CD8-positive, alpha-beta memory T cell (primary cell): ENCODE measurements around the gene CACNA1C. TPM values are rescaled to one million over a fixed set of nuclear protein-coding genes. Genes with fewer than 3 reads are reported as not detected.

Source experiments
- CTCF ChIA-PET: fragments of 350-600 bp; sonication (Branson Sonifier 250); formaldehyde crosslinking; loops from one replicate; lab custom pipeline; 2021; ENCODE audit warnings: antibody characterized with exemption; lab: Charles Lee
- POLR2A ChIA-PET: fragments of 350-600 bp; sonication (Branson Sonifier 250); formaldehyde crosslinking; loops from one replicate; lab custom pipeline; 2021; ENCODE audit warnings: antibody characterized with exemption; lab: Charles Lee
- DNase-seq, 5 donors: peaks; one replicate each; pipeline versions ENCODE4 v3.0.0 to v3.0.0-alpha.2; 2020 to 2022; ENCODE audit warnings: mixed read lengths in 1 of 5
- H3K27ac ChIP-seq: one replicate; pipeline ENCODE4 v1.7.0; 2013; ENCODE audit warnings: low read depth, mild to moderate bottlenecking, low read length, moderate library complexity
- H3K27me3 ChIP-seq: 2 replicates; pipeline ENCODE4 v1.7.0; 2013; ENCODE audit warnings: low read length, mild to moderate bottlenecking; ENCODE audit not compliant: insufficient read depth, poor library complexity, severe bottlenecking
- H3K36me3 ChIP-seq: 2 replicates; pipeline ENCODE4 v1.7.0; 2013; ENCODE audit warnings: mild to moderate bottlenecking, low read length, moderate library complexity; ENCODE audit not compliant: insufficient read depth
- H3K4me1 ChIP-seq: 2 replicates; pipeline ENCODE4 v1.7.0; 2013; ENCODE audit warnings: mild to moderate bottlenecking, low read length, moderate library complexity; ENCODE audit not compliant: insufficient read depth
- H3K4me3 ChIP-seq: 2 replicates; pipeline ENCODE4 v1.7.0; 2013; ENCODE audit warnings: mild to moderate bottlenecking, low read length
- H3K9me3 ChIP-seq: 2 replicates; pipeline ENCODE4 v1.7.0; 2013; ENCODE audit warnings: mild to moderate bottlenecking, low read length
- H3K27ac Mint-ChIP-seq, 8 donors: one replicate each; pipeline ENCODE4 v1.8.0; 2020 to 2021; ENCODE audit warnings: mixed read lengths in 8 of 8, mild to moderate bottlenecking in 6 of 8, inconsistent platforms in 3 of 8, moderate library complexity in 3 of 8
- H3K27me3 Mint-ChIP-seq, 2 donors: one replicate each; pipeline ENCODE4 v1.8.0; 2020 to 2021; ENCODE audit warnings: mixed read lengths in 2 of 2, mild to moderate bottlenecking in 1 of 2, moderate library complexity in 1 of 2
- H3K36me3 Mint-ChIP-seq, 3 donors: one replicate each; pipeline ENCODE4 v1.8.0; 2020 to 2021; ENCODE audit warnings: mixed read lengths in 3 of 3, inconsistent platforms in 1 of 3, mild to moderate bottlenecking in 1 of 3
- H3K4me1 Mint-ChIP-seq, 3 donors: one replicate each; pipeline ENCODE4 v1.8.0; 2020 to 2021; ENCODE audit warnings: mixed read lengths in 3 of 3, inconsistent platforms in 1 of 3, mild to moderate bottlenecking in 1 of 3
- H3K4me3 Mint-ChIP-seq, 7 donors: one replicate each; pipeline ENCODE4 v1.8.0; 2020 to 2021; ENCODE audit warnings: mixed read lengths in 7 of 7, mild to moderate bottlenecking in 6 of 7, moderate library complexity in 4 of 7, inconsistent platforms in 2 of 7
- H3K9me3 Mint-ChIP-seq, 5 donors: one replicate each; pipeline ENCODE4 v1.8.0; 2020 to 2022; ENCODE audit warnings: mixed read lengths in 5 of 5, mild to moderate bottlenecking in 3 of 5, moderate library complexity in 2 of 5, inconsistent platforms in 1 of 5
- polyA plus RNA-seq: library from polyadenylated mRNA; unstranded; fragments of 300-500 nt; fragmentation: Illumina TruSeq; gene quantifications from one replicate; pipeline ENCODE4 v1.2.3, GENCODE V29; 2021
- total RNA-seq, 2 experiments: library from RNA; stranded (reverse); gene quantifications; one replicate each; pipeline ENCODE4 v1.2.3, GENCODE V29; 2021

CACNA1C gene
- total and polyA plus RNA-seq, 3 experiments from 2014 or later: 0.04 to 0.10 (median 0.04) TPM

- ChIA-PET CTCF (no interaction called here), POLR2A (no interaction called here)
These were observed 183.9 kb downstream of the CACNA1C start for GRCh38 chr12:2236506-2237294.

GRCh38 chr12:2238111-2238510, 185.3 kb downstream of the CACNA1C start:
- H3K27ac Mint-ChIP-seq: no peak overlapping the region
- H3K27me3 Mint-ChIP-seq: peaks cover 6 to 41% of the 10 kb centered on the region in 2 donors
- Histone ChIP-seq H3K27me3 (no peaks in the 10 kb centered on the region), H3K9me3 (no peaks in the 10 kb centered on the region), H3K36me3 (no peaks in the 10 kb centered on the region), H3K27ac (no peak overlapping the region), H3K4me3 (no peak overlapping the region), H3K4me1 (no peaks in the 10 kb centered on the region)
- DNase-seq: no peak
- ChIA-PET POLR2A (no interaction called here), CTCF (no interaction called here)
- H3K9me3 Mint-ChIP-seq: no peaks in the 10 kb centered on the region
- H3K4me1 Mint-ChIP-seq: no peaks in the 10 kb centered on the region
- no peaks in the 10 kb centered on the region for H3K36me3 Mint-ChIP-seq
- H3K4me3 Mint-ChIP-seq: no peak overlapping the region

More at GRCh38 chr12:2236506-2237294, 183.9 kb downstream of the CACNA1C start:
- H3K27ac ChIP-seq: no peak overlapping the region
- Mint-ChIP-seq H3K27me3 (peaks cover 3 to 45% of the 10 kb centered on the region in 2 donors), H3K4me3 (no peak overlapping the region), H3K36me3 (no peaks in the 10 kb centered on the region), H3K9me3 (no peaks in the 10 kb centered on the region), H3K4me1 (no peaks in the 10 kb centered on the region), H3K27ac (no peak overlapping the region)
- H3K27me3 ChIP-seq: no peaks in the 10 kb centered on the region
- H3K4me1 ChIP-seq: no peaks in the 10 kb centered on the region
- H3K9me3 ChIP-seq: no peaks in the 10 kb centered on the region
- no peak overlapping the region for H3K4me3 ChIP-seq
- H3K36me3 ChIP-seq: no peaks in the 10 kb centered on the region
- DNase-seq: no peak

GRCh38 chr12:2239381-2239871, 186.6 kb downstream of the CACNA1C start:
- Histone ChIP-seq H3K27me3 (no peaks in the 10 kb centered on the region), H3K9me3 (no peaks in the 10 kb centered on the region), H3K36me3 (no peaks in the 10 kb centered on the region), H3K27ac (no peak overlapping the region), H3K4me3 (no peak overlapping the region), H3K4me1 (no peaks in the 10 kb centered on the region)
- ChIA-PET CTCF (no interaction called here), POLR2A (no interaction called here)
- Mint-ChIP-seq H3K4me3 (no peak overlapping the region), H3K4me1 (no peaks in the 10 kb centered on the region), H3K9me3 (no peaks in the 10 kb centered on the region), H3K36me3 (no peaks in the 10 kb centered on the region), H3K27ac (no peak overlapping the region), H3K27me3 (peaks cover 6 to 34% of the 10 kb centered on the region in 2 donors)
- no peak for DNase-seq

GRCh38 chr12:2240390-2240789, 187.6 kb downstream of the CACNA1C start:
- peaks cover 8 to 29% of the 10 kb centered on the region in 2 donors for H3K27me3 Mint-ChIP-seq
- CTCF ChIA-PET: no interaction called here

GRCh38 chr12:2240984-2241383, 188.2 kb downstream of the CACNA1C start:
- H3K27me3 Mint-ChIP-seq: peaks cover 10 to 23% of the 10 kb centered on the region in 2 donors
- no peaks in the 10 kb centered on the region for H3K36me3 ChIP-seq
- H3K27ac ChIP-seq: no peak overlapping the region
- ChIA-PET CTCF (no interaction called here), POLR2A (no interaction called here)
- no peaks in the 10 kb centered on the region for H3K36me3 Mint-ChIP-seq
- H3K4me3 Mint-ChIP-seq: no peak overlapping the region
- no peaks in the 10 kb centered on the region for H3K9me3 Mint-ChIP-seq
- no peak overlapping the region for H3K27ac Mint-ChIP-seq
- H3K9me3 ChIP-seq: no peaks in the 10 kb centered on the region
- H3K4me3 ChIP-seq: no peak overlapping the region
- H3K4me1 Mint-ChIP-seq: no peaks in the 10 kb centered on the region
- no peaks in the 10 kb centered on the region for H3K27me3 ChIP-seq
- no peak for DNase-seq
- H3K4me1 ChIP-seq: no peaks in the 10 kb centered on the region

More at GRCh38 chr12:2240390-2240789, 187.6 kb downstream of the CACNA1C start:
- Histone ChIP-seq H3K36me3 (no peaks in the 10 kb centered on the region), H3K27me3 (no peaks in the 10 kb centered on the region), H3K27ac (no peak overlapping the region), H3K9me3 (no peaks in the 10 kb centered on the region), H3K4me3 (no peak overlapping the region), H3K4me1 (no peaks in the 10 kb centered on the region)
- POLR2A ChIA-PET: no interaction called here
- Mint-ChIP-seq H3K9me3 (no peaks in the 10 kb centered on the region), H3K4me1 (no peaks in the 10 kb centered on the region), H3K36me3 (no peaks in the 10 kb centered on the region), H3K4me3 (no peak overlapping the region), H3K27ac (no peak overlapping the region)
- no peak for DNase-seq

GRCh38 chr12:2242216-2242615, 189.4 kb downstream of the CACNA1C start:
- no peak overlapping the region for H3K4me3 ChIP-seq
- Mint-ChIP-seq H3K27ac (no peak overlapping the region), H3K9me3 (no peaks in the 10 kb centered on the region), H3K4me3 (no peak overlapping the region), H3K27me3 (peaks cover 10 to 20% of the 10 kb centered on the region in 2 donors), H3K36me3 (no peaks in the 10 kb centered on the region), H3K4me1 (no peaks in the 10 kb centered on the region)
- no peaks in the 10 kb centered on the region for H3K4me1 ChIP-seq
- POLR2A ChIA-PET: no interaction called here
- H3K36me3 ChIP-seq: no peaks in the 10 kb centered on the region
- CTCF ChIA-PET: no interaction called here
- no peaks in the 10 kb centered on the region for H3K27me3 ChIP-seq
- no peaks in the 10 kb centered on the region for H3K9me3 ChIP-seq
- no peak overlapping the region for H3K27ac ChIP-seq
- DNase-seq: no peak

- Histone ChIP-seq H3K4me1 (no peaks in the 10 kb centered on the region), H3K9me3 (no peaks in the 10 kb centered on the region), H3K27me3 (no peaks in the 10 kb centered on the region), H3K27ac (no peak overlapping the region), H3K4me3 (no peak overlapping the region), H3K36me3 (no peaks in the 10 kb centered on the region)
- CTCF ChIA-PET: no interaction called here
- DNase-seq: no peak
- Mint-ChIP-seq H3K4me1 (no peaks in the 10 kb centered on the region), H3K36me3 (no peaks in the 10 kb centered on the region), H3K9me3 (no peaks in the 10 kb centered on the region), H3K27me3 (peaks cover 13 to 20% of the 10 kb centered on the region in 2 donors), H3K4me3 (no peak overlapping the region), H3K27ac (no peak overlapping the region)
- POLR2A ChIA-PET: no interaction called here
These were observed 190.0 kb downstream of the CACNA1C start for GRCh38 chr12:2242816-2243215.

- Mint-ChIP-seq H3K27me3 (peaks cover 13 to 20% of the 10 kb centered on the region in 2 donors), H3K36me3 (no peaks in the 10 kb centered on the region), H3K9me3 (no peaks in the 10 kb centered on the region), H3K4me3 (no peak overlapping the region), H3K4me1 (no peaks in the 10 kb centered on the region), H3K27ac (no peak overlapping the region)
- ChIA-PET POLR2A (no interaction called here), CTCF (no interaction called here)
- H3K9me3 ChIP-seq: no peaks in the 10 kb centered on the region
- no peak overlapping the region for H3K4me3 ChIP-seq
- no peak overlapping the region for H3K27ac ChIP-seq
- no peaks in the 10 kb centered on the region for H3K27me3 ChIP-seq
- H3K36me3 ChIP-seq: no peaks in the 10 kb centered on the region
- no peak for DNase-seq
- no peaks in the 10 kb centered on the region for H3K4me1 ChIP-seq
These were observed 190.5 kb downstream of the CACNA1C start for GRCh38 chr12:2243275-2243674.
